DOHH2 (cell line): ENCODE measurements around the gene RPL39.

Experiments
- H3F3A ChIP-seq: fragments of 200-600 bp; sonication (generic), shearing (Covaris generic); 2 replicates; pipeline ENCODE4 v1.6.0; 2016; ENCODE audit warnings: antibody characterized with exemption, mild to moderate bottlenecking; ENCODE audit not compliant: control insufficient read depth, insufficient read depth
- H3K27ac ChIP-seq: fragments of 200-600 bp; sonication (generic); 2 replicates; pipeline ENCODE4 v1.5.1; 2014; ENCODE audit warnings: low read depth, mild to moderate bottlenecking, low read length, moderate library complexity
- H3K27me3 ChIP-seq: fragments of 200-600 bp; sonication (generic); 2 replicates; pipeline ENCODE4 v1.6.1; 2014; ENCODE audit warnings: mild to moderate bottlenecking, low read length, mixed read lengths; ENCODE audit not compliant: control insufficient read depth
- H3K36me3 ChIP-seq: fragments of 200-600 bp; sonication (generic); 2 replicates; pipeline ENCODE4 v1.6.1; 2014; ENCODE audit warnings: mild to moderate bottlenecking, low read length, moderate library complexity, mixed read lengths; ENCODE audit not compliant: control insufficient read depth
- H3K4me1 ChIP-seq: fragments of 200-600 bp; sonication (generic); 2 replicates; pipeline ENCODE4 v1.6.1; 2014; ENCODE audit warnings: mild to moderate bottlenecking, low read length, mixed read lengths; ENCODE audit not compliant: control insufficient read depth
- H3K4me2 ChIP-seq: fragments of 200-600 bp; sonication (generic); 2 replicates; pipeline ENCODE4 v1.6.0; 2014; ENCODE audit warnings: mild to moderate bottlenecking, low read length, moderate library complexity
- H3K4me3 ChIP-seq: fragments of 200-600 bp; sonication (generic); 2 replicates; pipeline ENCODE4 v1.5.1; 2014; ENCODE audit warnings: mild to moderate bottlenecking, low read length, mixed read lengths
- H3K79me2 ChIP-seq: fragments of 200-600 bp; sonication (generic); 2 replicates; pipeline ENCODE4 v1.6.1; 2014; ENCODE audit warnings: mild to moderate bottlenecking, low read length, mixed read lengths; ENCODE audit not compliant: control insufficient read depth
- H3K9me2 ChIP-seq: fragments of 200-600 bp; sonication (generic); replicated peaks from 2 replicates; pipeline ENCODE4 v1.6.1; 2014; ENCODE audit warnings: mild to moderate bottlenecking, low read length, mixed read lengths; ENCODE audit not compliant: control insufficient read depth
- H3K9me3 ChIP-seq: fragments of 200-600 bp; sonication (generic); 2 replicates; pipeline ENCODE4 v1.6.1; 2014; ENCODE audit warnings: antibody characterized with exemption, low read length, mixed read lengths; ENCODE audit not compliant: control insufficient read depth, insufficient read depth
- H4K20me1 ChIP-seq: fragments of 200-600 bp; sonication (generic); 2 replicates; pipeline ENCODE4 v1.6.0; 2014; ENCODE audit warnings: low read depth, mild to moderate bottlenecking, antibody characterized with exemption, low read length, moderate library complexity; ENCODE audit not compliant: control insufficient read depth, insufficient read depth
- CTCF ChIP-seq: fragments of 200-600 bp; sonication (generic); IDR thresholded peaks from one replicate; pipeline ENCODE4 v1.5.1; 2014; ENCODE audit warnings: antibody characterized with exemption, mild to moderate bottlenecking, low read depth, low read length; ENCODE audit not compliant: poor library complexity, severe bottlenecking
- EZH2phosphoT487 ChIP-seq: fragments of 200-600 bp; sonication (generic); IDR thresholded peaks from 2 replicates; pipeline ENCODE4 v1.6.1; 2017; ENCODE audit warnings: borderline replicate concordance, mild to moderate bottlenecking, antibody characterized with exemption, low read length, moderate library complexity, mixed read lengths

Gene RPL39

DNA sequence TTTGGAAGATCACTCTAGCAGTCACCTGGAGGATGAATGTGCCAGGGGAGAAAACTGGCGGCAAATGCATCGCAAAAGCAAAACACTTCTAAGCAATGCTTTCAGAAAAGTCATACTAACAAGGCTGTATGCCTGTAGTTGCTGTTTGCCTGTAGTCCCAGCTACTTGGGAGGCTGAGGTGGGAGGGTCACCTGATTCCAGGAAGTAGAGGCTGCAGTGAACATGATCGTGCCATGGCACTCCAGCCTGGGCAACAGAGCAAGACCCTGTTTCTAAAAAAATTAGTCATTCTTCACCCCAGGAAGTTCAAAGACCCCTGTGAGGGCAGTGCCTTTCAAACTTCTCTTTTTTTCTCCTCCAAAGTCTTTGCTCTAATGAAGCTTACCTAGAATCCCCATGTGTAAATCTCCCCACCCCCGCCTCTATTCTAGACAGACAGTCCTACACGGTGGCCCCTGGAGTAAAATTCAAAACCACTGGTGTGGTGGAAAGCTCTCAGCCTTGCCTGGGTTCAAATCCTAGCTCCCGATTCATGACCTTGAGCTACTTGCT, 27.5 kb downstream of the RPL39 start:
- Histone ChIP-seq H3F3A (0 out of 2 replicates have a peak, but pooled peaks cover 3% of the 10 kb centered on the region), H3K9me3 (no peaks in the 10 kb centered on the region), H3K36me3 (no peaks in the 10 kb centered on the region), H4K20me1 (no peaks in the 10 kb centered on the region), H3K4me3 (0 out of 2 replicates have a peak overlapping the region, but pooled peaks have one; percentile 15), H3K4me1 (peaks cover 40% of the 10 kb centered on the region), H3K27me3 (no peaks in the 10 kb centered on the region), H3K79me2 (no peaks in the 10 kb centered on the region), H3K9me2 (no peaks in the 10 kb centered on the region), H3K4me2 (peak overlapping the region; percentile 46), H3K27ac (no peak overlapping the region)
- no peak for TF ChIP-seq CTCF
- no peak for TF ChIP-seq EZH2phosphoT487

DNA sequence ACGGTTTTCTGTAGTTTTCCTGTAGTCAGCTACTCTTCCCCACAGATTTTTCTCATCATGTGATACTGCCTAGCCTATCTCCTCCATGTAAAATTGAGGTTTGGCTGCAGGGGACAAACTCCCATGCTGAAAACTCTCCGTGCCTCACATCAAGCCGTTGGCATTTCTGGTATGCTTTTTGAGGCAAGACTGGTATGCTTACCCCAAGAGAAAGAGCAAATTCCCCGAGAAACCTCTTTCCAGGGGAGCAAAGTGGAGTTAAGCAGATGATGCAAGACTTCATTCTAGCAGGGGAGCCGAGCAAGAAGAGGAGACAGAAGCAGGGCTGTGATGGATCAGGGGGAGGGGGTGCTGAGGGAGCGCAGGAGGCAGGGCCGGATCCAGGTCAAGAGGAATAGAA, 28.2 kb downstream of the RPL39 start:
- no peaks in the 10 kb centered on the region for H3K9me3 ChIP-seq
- no peak overlapping the region for H3K4me3 ChIP-seq
- no peaks in the 10 kb centered on the region for H3K9me2 ChIP-seq
- H3K4me1 ChIP-seq: peaks cover 45% of the 10 kb centered on the region
- peak overlapping the region; percentile 46; the same call in 1 of the 2 replicates for H3K4me2 ChIP-seq
- H3K27ac ChIP-seq: no peak overlapping the region
- H3K79me2 ChIP-seq: no peaks in the 10 kb centered on the region
- H4K20me1 ChIP-seq: no peaks in the 10 kb centered on the region
- 0 out of 2 replicates have a peak, but pooled peaks cover 3% of the 10 kb centered on the region for H3F3A ChIP-seq
- no peaks in the 10 kb centered on the region for H3K27me3 ChIP-seq
- TF ChIP-seq EZH2phosphoT487 (no peak), CTCF (no peak)
- H3K36me3 ChIP-seq: no peaks in the 10 kb centered on the region

- Histone ChIP-seq H3K27me3 (no peaks in the 10 kb centered on the region), H3K79me2 (no peaks in the 10 kb centered on the region), H3K27ac (no peak overlapping the region), H3K9me3 (no peaks in the 10 kb centered on the region), H3K4me1 (peaks cover 49% of the 10 kb centered on the region), H3F3A (0 out of 2 replicates have a peak, but pooled peaks cover 3% of the 10 kb centered on the region), H3K36me3 (no peaks in the 10 kb centered on the region), H4K20me1 (no peaks in the 10 kb centered on the region), H3K4me2 (no peak overlapping the region), H3K4me3 (no peak overlapping the region), H3K9me2 (no peaks in the 10 kb centered on the region)
- no peak for TF ChIP-seq CTCF
- TF ChIP-seq EZH2phosphoT487: no peak
These were observed 28.7 kb downstream of the RPL39 start for GRCh38 chrX:119762718-119763117.
